HG03103 (cell line): ENCODE data around the gene SCGN.

Experiments used
- ATAC-seq: cut with Tn5 transposase; IDR thresholded peaks from one replicate; pipeline ENCODE4 v1.9.1; 2021; ENCODE audit warnings: low read depth; ENCODE audit not compliant: unreplicated experiment

SCGN gene

DNA sequence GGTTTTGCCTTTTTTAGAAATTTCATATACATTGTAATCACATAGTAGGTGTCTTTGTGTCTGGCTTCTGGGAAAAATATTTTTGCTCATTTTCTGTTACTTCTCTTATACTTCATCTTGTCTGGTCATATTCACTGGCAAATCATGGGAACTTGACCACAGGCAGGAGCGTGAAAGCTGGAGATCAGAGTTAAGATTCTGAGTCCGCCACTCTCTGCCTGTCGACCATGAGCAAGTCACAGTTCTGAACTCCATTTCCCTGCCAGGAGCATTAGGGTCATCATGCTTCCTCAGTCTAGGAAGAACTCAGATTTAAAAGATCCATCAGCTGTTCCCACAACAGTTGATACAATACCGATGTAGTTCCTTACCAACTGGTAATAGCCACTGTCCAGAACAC lies 12.4 kb upstream of the SCGN start:
- no peak for ATAC-seq

DNA sequence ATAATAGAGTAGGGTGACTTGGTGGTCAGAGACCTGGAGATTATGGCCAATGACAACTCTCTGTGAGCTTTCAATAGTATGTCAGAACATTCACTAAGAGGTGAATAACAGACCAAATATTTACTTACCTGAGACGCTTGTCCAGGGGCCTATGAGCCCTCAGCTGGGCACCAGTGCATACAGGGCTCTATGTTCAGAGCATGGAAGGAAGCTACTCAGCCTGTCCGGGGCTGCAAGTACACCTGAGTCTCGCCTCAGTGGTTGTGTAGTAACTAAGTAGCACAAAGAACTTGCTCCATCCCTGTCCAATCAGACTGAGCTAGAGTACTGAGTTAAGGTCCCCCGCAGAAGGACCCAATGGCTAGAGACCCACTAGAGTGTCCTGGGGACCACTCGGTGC lies 11.6 kb upstream of the SCGN start:
- no peak for ATAC-seq

DNA sequence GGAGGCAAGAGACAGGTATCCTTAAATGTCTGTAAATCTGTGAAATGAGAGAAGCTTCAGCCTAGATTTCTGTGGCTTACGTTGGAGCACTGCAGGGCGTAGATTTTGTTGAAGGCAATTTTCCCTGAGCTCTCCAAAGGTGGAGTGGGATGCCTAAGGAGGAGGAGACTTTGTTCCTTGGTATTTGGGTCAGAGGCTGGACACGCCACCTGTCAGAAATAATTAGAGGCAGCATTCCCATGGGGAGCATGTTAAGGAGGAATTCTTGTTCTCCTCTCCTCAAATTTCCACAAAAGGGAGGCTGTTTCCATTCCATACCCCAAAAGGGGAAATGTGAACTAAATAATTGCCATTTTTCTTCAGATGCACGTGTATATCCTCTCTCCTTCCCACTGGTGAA lies 11.1 kb upstream of the SCGN start:
- no peak for ATAC-seq

GRCh38 chr6:25641377-25641776 lies 10.6 kb upstream of the SCGN start:
- ATAC-seq, result no peak

DNA sequence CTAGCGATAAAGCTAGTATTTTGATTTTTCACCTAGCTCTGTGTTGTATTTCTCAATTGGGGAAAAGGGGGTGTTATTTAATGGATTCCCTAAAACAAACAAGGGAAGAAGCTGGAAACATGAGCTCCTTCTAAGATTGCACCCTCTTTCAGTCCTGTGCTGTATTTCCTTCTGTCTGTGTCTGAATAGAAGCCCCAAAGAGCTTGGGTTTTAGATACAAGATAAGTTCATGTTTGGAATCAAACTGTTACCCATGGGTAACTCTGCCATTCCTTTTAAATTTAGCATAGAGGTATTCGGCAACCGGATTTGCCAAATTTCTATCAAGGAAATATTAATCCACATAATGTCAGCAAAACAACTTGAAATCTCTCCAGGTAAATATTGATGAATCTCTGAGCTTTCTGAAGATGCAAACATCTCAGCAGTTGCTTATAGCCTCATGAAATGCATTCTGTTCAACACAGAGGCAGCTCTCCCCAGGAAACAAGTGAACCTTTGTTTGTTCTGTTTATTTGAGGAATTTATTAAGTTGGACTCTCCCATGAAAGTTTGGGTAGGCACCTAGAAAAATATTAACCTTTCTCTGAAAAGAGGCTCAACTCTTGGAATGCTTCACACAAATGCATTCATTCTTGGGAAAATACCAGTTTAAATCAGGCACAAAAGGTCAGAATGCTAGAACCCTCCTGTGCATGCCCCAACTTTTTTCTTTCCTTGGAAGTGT lies 9.9 kb upstream of the SCGN start:
- no peak for ATAC-seq

- ATAC-seq, result no peak
These were observed 9.2 kb upstream of the SCGN start for GRCh38 chr6:25642667-25643328.

DNA sequence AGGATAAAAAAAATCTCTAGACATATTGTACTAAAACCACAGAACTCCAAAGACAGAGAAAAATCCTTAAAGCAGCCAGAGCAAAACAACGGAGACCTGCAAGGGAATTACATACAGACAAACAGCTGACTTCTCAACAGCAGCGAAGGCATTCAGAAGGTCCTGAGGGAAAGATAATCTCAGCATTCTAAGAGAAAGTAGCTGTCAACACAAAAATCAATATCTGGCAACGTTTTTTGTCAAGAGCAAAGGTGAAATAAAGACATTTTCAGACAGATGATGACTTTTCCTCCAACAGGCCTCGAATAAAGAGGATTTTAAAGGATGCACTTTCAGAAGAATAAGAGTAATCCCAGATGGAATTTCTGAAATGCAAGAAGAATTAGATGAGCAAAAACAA lies 6.1 kb upstream of the SCGN start:
- ATAC-seq, result no peak

- no peak for ATAC-seq
These were observed 2.4 kb upstream of the SCGN start for GRCh38 chr6:25649611-25650010.

DNA sequence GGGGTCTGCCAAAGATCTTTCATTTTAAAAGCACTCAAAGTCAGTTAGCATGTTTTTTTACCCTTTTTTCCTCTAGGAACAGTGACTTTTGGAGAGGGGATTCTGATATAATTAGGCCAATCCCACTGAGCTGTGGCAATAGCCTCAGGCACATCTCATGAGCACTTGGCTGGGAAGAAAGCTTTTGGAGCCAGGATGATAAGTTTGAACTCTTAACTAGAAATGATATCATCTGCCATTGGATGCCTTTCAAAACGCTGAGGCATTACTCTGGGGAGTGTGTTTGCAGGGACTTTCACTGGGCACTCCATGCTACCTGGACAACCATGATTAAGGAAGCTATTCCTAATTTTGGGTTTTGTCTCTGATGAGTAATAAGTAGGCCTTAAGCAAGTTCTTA lies 3.7 kb downstream of the SCGN start:
- no peak for ATAC-seq

DNA sequence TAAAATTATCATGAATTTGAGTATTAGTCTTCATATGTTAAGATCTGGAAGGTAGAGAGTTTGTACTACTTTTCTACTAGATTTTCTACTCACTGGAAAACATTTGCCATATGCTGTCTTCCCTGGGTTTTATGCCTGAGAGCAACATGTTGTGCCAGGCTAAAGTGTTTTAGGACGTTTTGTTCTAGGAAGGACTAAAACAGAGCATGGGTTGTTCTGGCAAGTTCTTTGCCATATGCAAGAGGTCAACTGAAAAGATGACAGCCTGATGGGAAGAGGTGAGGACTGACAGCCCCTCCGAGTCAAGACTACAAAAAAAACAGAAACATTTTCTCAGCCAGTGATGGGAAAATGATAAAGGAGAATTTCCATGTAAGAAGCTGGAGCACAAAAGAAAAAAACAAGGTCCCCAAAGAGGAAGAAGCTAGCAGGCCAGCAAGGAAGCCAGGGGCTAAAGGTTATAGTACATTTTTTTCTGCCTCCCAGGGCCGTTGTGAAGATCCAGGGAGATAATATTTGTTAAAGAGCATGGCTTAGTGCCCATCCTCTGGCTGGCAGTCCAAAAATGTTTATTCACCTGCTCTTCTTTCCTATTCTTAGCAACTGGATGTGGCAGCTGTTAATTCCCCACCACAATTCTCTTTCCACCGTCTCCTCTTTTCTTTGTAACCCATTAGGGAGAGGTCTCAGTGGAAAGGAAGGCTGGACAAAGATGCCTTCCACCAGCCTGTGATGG lies 7.8 kb downstream of the SCGN start:
- ATAC-seq, result no peak

GRCh38 chr6:25660512-25660911 lies 8.5 kb downstream of the SCGN start:
- ATAC-seq, result no peak

- no peak for ATAC-seq
These were observed 9.2 kb downstream of the SCGN start for GRCh38 chr6:25661129-25661779.

- ATAC-seq, result no peak
These were observed 13.4 kb downstream of the SCGN start for GRCh38 chr6:25665455-25665854.

DNA sequence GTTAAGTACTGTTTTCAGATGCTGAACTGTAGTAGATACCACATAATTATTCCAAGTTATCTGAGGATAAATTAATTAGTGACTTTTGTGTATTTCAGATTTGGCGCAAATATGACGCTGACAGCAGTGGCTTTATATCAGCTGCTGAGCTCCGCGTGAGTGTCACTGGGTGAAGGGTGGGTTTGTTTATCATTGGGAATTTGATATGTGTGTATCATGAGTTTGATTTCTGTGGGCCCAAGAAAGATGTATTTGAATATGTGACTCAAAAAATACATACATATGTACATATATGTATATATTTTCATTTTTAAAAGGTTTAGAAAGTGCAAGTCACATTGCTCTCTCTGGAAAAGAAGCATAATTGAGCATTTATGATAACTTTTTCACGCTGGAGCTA lies 17.4 kb downstream of the SCGN start:
- no peak for ATAC-seq

DNA sequence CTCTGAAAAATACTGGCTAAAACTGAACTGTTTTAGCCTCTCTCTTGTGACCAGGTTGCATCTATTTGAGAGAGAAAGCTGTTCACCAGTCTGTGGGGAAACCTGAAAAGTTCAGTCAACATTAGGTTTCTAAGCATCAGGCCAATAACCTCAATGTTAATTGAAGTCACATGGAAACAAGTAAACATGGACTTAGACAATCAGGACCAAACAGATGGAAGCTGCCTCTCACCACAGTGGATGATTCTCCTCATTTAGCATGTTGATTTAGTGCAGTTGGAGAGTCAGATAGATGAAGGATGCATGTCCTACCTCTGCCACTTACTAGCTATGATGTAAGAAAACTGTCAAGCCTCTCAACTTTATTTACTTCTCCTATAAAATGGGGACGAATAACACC lies 18.2 kb downstream of the SCGN start:
- no peak for ATAC-seq

GRCh38 chr6:25670793-25671513 lies 18.9 kb downstream of the SCGN start:
- no peak for ATAC-seq

DNA sequence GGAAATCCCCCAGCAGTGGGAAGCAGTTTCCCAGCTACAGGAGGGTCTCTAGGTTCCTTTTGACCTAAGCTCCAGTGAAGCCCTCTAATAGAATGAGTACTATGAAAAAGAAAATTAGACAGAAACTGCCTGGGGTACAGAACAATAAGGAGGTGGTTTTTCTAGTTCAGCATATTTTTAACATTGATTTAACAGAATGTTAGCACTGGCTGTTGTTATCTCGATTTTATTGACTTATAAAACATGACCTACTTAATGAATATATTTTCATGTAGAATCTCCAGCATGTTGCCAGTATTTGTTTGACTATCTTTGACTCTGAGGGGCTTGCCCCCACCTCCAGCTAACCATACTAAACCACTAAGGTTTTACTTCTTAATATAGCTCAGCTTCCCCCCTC lies 19.6 kb downstream of the SCGN start:
- no peak for ATAC-seq

GRCh38 chr6:25675167-25675566 lies 23.2 kb downstream of the SCGN start:
- no peak for ATAC-seq

- ATAC-seq, result no peak
These were observed 24.8 kb downstream of the SCGN start for GRCh38 chr6:25676775-25677174.

- ATAC-seq, result no peak
These were observed 29.8 kb downstream of the SCGN start for GRCh38 chr6:25681848-25682247.

DNA sequence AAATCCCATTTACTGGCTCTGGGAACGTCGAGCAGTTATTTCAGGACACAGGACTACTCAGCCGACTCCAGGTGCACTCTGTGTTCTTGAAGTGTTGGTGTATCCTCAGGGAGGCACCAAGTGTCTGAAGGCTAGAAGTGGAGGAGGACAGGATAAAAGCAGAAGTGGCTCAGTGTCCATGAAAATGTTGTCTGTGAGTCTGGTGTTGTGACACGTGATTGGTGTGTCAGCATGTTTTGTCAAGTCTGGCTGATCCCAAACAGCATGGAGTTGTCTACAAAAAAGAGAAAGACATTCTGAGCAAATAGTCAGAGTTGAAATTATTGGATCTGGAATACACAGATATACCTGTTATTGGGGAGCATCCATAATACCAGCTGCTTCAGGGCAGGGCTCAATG lies 30.3 kb downstream of the SCGN start:
- no peak for ATAC-seq
